Fibroblast of lung (primary cell): ENCODE data around the gene TSPAN18. TPM values are rescaled to one million over a fixed set of nuclear protein-coding genes. Genes with fewer than 3 reads are reported as not detected.
A peak's percentile ranks its signal among the peaks of the same experiment; 100 is the strongest.

Experiments used
- DNase-seq, 2 donors: peaks; one replicate each; pipeline versions ENCODE4 v3.0.0 to v3.0.0-alpha.2; 2010; ENCODE audit warnings: low read depth in 2 of 2
- H2AFZ ChIP-seq: 2 replicates; pipeline ENCODE4 v1.5.1; 2012; ENCODE audit warnings: low read length, control low read depth, inconsistent platforms
- H3K27ac ChIP-seq: 2 replicates; pipeline ENCODE4 v1.5.1; 2011; ENCODE audit warnings: low read length, control low read depth; ENCODE audit not compliant: insufficient read depth
- H3K27me3 ChIP-seq: 2 replicates; pipeline ENCODE4 v1.5.1; 2011; ENCODE audit warnings: mild to moderate bottlenecking, low read length; ENCODE audit not compliant: control insufficient read depth, insufficient read depth
- H3K36me3 ChIP-seq: 2 replicates; pipeline ENCODE4 v1.5.1; 2011; ENCODE audit warnings: low read length; ENCODE audit not compliant: control insufficient read depth, insufficient read depth
- H3K4me1 ChIP-seq: 2 replicates; pipeline ENCODE4 v1.5.1; 2011; ENCODE audit warnings: low read length; ENCODE audit not compliant: control insufficient read depth, insufficient read depth; ENCODE audit errors: extremely low read depth
- H3K4me2 ChIP-seq: 2 replicates; pipeline ENCODE4 v1.5.1; 2011; ENCODE audit warnings: low read length, control low read depth; ENCODE audit not compliant: insufficient read depth; ENCODE audit errors: extremely low read depth
- H3K4me3 ChIP-seq, 4 experiments: fragments of 200-600 bp in 1 of 4; sonication (generic) in 1 of 4; replicated peaks in 1 of 4; 2 replicates each; pipeline ENCODE4 v1.5.1; 2011 to 2016; ENCODE audit warnings: low read length in 4 of 4, low read depth in 3 of 4, mild to moderate bottlenecking in 3 of 4, control low read depth in 2 of 4, inconsistent platforms in 1 of 4, mixed read lengths in 1 of 4; ENCODE audit not compliant: insufficient read depth in 1 of 4; ENCODE audit errors: control extremely low read depth in 1 of 4
- H3K79me2 ChIP-seq: 2 replicates; pipeline ENCODE4 v1.5.1; 2012; ENCODE audit warnings: mild to moderate bottlenecking, low read length, inconsistent platforms; ENCODE audit not compliant: control insufficient read depth, insufficient read depth
- H3K9ac ChIP-seq: 2 replicates; pipeline ENCODE4 v1.5.1; 2011; ENCODE audit warnings: mild to moderate bottlenecking, low read length, control low read depth; ENCODE audit not compliant: insufficient read depth
- H3K9me3 ChIP-seq: 2 replicates; pipeline ENCODE4 v1.5.1; 2012; ENCODE audit warnings: low read depth, low read length; ENCODE audit not compliant: control insufficient read depth, insufficient read depth
- H4K20me1 ChIP-seq: 2 replicates; pipeline ENCODE4 v1.5.1; 2011; ENCODE audit warnings: low read length; ENCODE audit not compliant: control insufficient read depth, insufficient read depth; ENCODE audit errors: extremely low read depth
- CTCF ChIP-seq, 2 donors: IDR thresholded peaks in 1 of 2; conservative IDR thresholded peaks in 1 of 2; 1 replicate in 1 of 2; 2 replicates in 1 of 2; pipeline ENCODE4 v1.5.1; 2011 to 2012; ENCODE audit warnings: low read length in 2 of 2, control low read depth in 1 of 2, inconsistent platforms in 1 of 2, low read depth in 1 of 2, mild to moderate bottlenecking in 1 of 2
- EZH2 ChIP-seq: IDR thresholded peaks from 2 replicates; pipeline ENCODE4 v1.5.1; 2012; ENCODE audit warnings: low read length, control low read depth, mild to moderate bottlenecking; ENCODE audit errors: missing control alignments
- polyA plus RNA-seq, 2 donors: library from polyadenylated mRNA; depleted of rRNA in 1 of 2; stranded (reverse) in 1 of 2; unstranded in 1 of 2; fragments of >200 nt; gene quantifications; 2 replicates each; pipeline ENCODE4 v1.2.1, GENCODE V29; 2011 to 2012; ENCODE audit warnings: missing spikeins in 1 of 2
- total RNA-seq: library from RNA; depleted of rRNA; stranded (reverse); fragments of >200 nt; gene quantifications from 2 replicates; pipeline ENCODE4 v1.2.1, GENCODE V29; 2014

TSPAN18 gene
- total and polyA plus RNA-seq, 2 donors (not counting 1 experiment from before 2014, with no cell fraction given) = 0.15 TPM; not detected in 1

- TF ChIP-seq CTCF (conservative IDR thresholded peaks at IDR 0.05 in 1 of 2, IDR thresholded peaks at IDR 0.05 in 1 of 2; ENCODE audit: low read depth in 1 of 2, low read length in 2 of 2) = no peak
- no peak for TF ChIP-seq EZH2
These were observed 151.1 kb downstream of the TSPAN18 start for GRCh38 chr11:44877571-44878497.

GRCh38 chr11:44878711-44879110, 151.9 kb downstream of the TSPAN18 start:
- peaks cover 28% of the 10 kb centered on the region for H3K27me3 ChIP-seq
- H3K27ac ChIP-seq = no peak overlapping the region
- H3K4me3 ChIP-seq = no peak overlapping the region
- no peak for DNase-seq
- no peaks in the 10 kb centered on the region for H3K4me1 ChIP-seq
- H3K36me3 ChIP-seq = no peaks in the 10 kb centered on the region
- H3K79me2 ChIP-seq = no peaks in the 10 kb centered on the region
- no peak overlapping the region for H2AFZ ChIP-seq
- no peaks in the 10 kb centered on the region for H3K9me3 ChIP-seq
- no peaks in the 10 kb centered on the region for H4K20me1 ChIP-seq
- no peak overlapping the region for H3K9ac ChIP-seq
- no peak for TF ChIP-seq CTCF (conservative IDR thresholded peaks at IDR 0.05 in 1 of 2, IDR thresholded peaks at IDR 0.05 in 1 of 2; ENCODE audit: low read depth in 1 of 2, low read length in 2 of 2)
- TF ChIP-seq EZH2 = no peak
- H3K4me2 ChIP-seq = no peak overlapping the region

More at GRCh38 chr11:44877571-44878497, 151.1 kb downstream of the TSPAN18 start:
- Histone ChIP-seq H3K9me3 (no peaks in the 10 kb centered on the region), H3K9ac (no peak overlapping the region), H3K4me1 (no peaks in the 10 kb centered on the region), H3K4me2 (no peak overlapping the region), H2AFZ (no peak overlapping the region), H4K20me1 (no peaks in the 10 kb centered on the region), H3K4me3 (no peak overlapping the region), H3K36me3 (no peaks in the 10 kb centered on the region), H3K79me2 (no peaks in the 10 kb centered on the region), H3K27me3 (peaks cover 26% of the 10 kb centered on the region), H3K27ac (no peak overlapping the region)
- peak in 1 of 2 donors; percentile 26 for DNase-seq

GRCh38 chr11:44879432-44879831, 152.7 kb downstream of the TSPAN18 start:
- H3K4me3 ChIP-seq = no peak overlapping the region
- H3K4me2 ChIP-seq = no peak overlapping the region
- H3K79me2 ChIP-seq = no peaks in the 10 kb centered on the region
- no peaks in the 10 kb centered on the region for H3K36me3 ChIP-seq
- no peaks in the 10 kb centered on the region for H3K9me3 ChIP-seq
- no peaks in the 10 kb centered on the region for H3K4me1 ChIP-seq
- no peak overlapping the region for H3K27ac ChIP-seq
- H4K20me1 ChIP-seq = no peaks in the 10 kb centered on the region
- DNase-seq = no peak
- TF ChIP-seq CTCF (conservative IDR thresholded peaks at IDR 0.05 in 1 of 2, IDR thresholded peaks at IDR 0.05 in 1 of 2; ENCODE audit: low read depth in 1 of 2, low read length in 2 of 2) = no peak
- TF ChIP-seq EZH2 = no peak
- H3K27me3 ChIP-seq = peaks cover 22% of the 10 kb centered on the region
- H2AFZ ChIP-seq = no peak overlapping the region
- H3K9ac ChIP-seq = no peak overlapping the region
